Adrenal gland (tissue), 5 donors: ENCODE results near the gene UBN2.

Source experiments
- POLR2A ChIP-seq, 2 donors: fragments of 450-650 bp; IDR thresholded peaks; one replicate each; pipeline ENCODE4 v1.6.1; 2017; ENCODE audit warnings: antibody characterized with exemption in 2 of 2, mild to moderate bottlenecking in 2 of 2, moderate library complexity in 1 of 2
- TF ChIP-seq, protein P1 (sequence below), 6 experiments: fragments of 450-650 bp in 4 of 6; fragments of 200-600 bp in 2 of 6; sonication (generic) in 1 of 6; IDR thresholded peaks; 1 replicate in 5 of 6; 2 replicates in 1 of 6; pipeline versions ENCODE4 v1.5.1 to v1.8.0; 2016 to 2021; ENCODE audit warnings: antibody characterized with exemption in 6 of 6, mild to moderate bottlenecking in 2 of 6, moderate library complexity in 1 of 6
- donor health status: DM: no; HTN: no; CAD: no.

DNA sequence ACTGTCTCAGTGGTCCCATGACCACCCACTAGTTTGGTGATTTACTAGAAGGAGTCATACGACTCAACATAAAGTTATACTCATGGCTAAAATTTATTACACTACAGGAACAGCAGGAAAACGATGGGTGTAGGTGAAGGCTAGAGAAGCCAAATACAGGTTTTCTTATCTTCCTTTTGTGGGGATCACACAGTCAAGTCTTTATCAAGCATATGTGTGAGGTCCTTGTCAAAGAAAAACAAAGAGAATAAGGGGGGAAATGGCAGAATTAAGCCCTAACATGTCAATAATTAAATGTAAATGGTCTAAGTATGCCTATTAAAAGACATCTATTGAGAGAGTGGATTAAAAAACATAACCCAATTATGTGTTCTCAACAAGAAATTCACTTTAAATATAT lies 47.8 kb upstream of the UBN2 start:
- TF ChIP-seq, protein P1, sequence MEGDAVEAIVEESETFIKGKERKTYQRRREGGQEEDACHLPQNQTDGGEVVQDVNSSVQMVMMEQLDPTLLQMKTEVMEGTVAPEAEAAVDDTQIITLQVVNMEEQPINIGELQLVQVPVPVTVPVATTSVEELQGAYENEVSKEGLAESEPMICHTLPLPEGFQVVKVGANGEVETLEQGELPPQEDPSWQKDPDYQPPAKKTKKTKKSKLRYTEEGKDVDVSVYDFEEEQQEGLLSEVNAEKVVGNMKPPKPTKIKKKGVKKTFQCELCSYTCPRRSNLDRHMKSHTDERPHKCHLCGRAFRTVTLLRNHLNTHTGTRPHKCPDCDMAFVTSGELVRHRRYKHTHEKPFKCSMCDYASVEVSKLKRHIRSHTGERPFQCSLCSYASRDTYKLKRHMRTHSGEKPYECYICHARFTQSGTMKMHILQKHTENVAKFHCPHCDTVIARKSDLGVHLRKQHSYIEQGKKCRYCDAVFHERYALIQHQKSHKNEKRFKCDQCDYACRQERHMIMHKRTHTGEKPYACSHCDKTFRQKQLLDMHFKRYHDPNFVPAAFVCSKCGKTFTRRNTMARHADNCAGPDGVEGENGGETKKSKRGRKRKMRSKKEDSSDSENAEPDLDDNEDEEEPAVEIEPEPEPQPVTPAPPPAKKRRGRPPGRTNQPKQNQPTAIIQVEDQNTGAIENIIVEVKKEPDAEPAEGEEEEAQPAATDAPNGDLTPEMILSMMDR (IDR thresholded peaks at IDR 0.05) = no peak
- TF ChIP-seq POLR2A (IDR thresholded peaks at IDR 0.05) = no peak
